HCT116 (cell line): ENCODE results near the gene FOXK1.

Source experiments
- POLR2A ChIP-seq: IDR thresholded peaks from 2 replicates; pipeline ENCODE4 v1.7.0; 2011; ENCODE audit warnings: borderline replicate concordance; ENCODE audit not compliant: insufficient read depth, insufficient read length; ENCODE audit errors: extremely low read depth
- SRF ChIP-seq: IDR thresholded peaks from 2 replicates; pipeline ENCODE4 v1.6.1; 2012; ENCODE audit warnings: low read depth
- YY1 ChIP-seq: IDR thresholded peaks from 2 replicates; pipeline ENCODE4 v1.6.1; 2011; ENCODE audit warnings: low read length, low read depth, moderate library complexity, mild to moderate bottlenecking; ENCODE audit not compliant: insufficient replicate concordance; ENCODE audit errors: extremely low read depth
- TF ChIP-seq, protein P1 (sequence below), 3 experiments: fragments of 200-600 bp in 1 of 3; sonication (generic) in 1 of 3; IDR thresholded peaks in 2 of 3; conservative IDR thresholded peaks in 1 of 3; 2 replicates each; pipeline ENCODE4 v1.5.1; 2012 to 2017; ENCODE audit warnings: low read depth in 2 of 3, low read length in 2 of 3, antibody characterized with exemption in 1 of 3, borderline replicate concordance in 1 of 3, control low read depth in 1 of 3, mild to moderate bottlenecking in 1 of 3, mixed read lengths in 1 of 3, mixed run types in 1 of 3, moderate library complexity in 1 of 3; ENCODE audit not compliant: insufficient read depth in 1 of 3

DNA sequence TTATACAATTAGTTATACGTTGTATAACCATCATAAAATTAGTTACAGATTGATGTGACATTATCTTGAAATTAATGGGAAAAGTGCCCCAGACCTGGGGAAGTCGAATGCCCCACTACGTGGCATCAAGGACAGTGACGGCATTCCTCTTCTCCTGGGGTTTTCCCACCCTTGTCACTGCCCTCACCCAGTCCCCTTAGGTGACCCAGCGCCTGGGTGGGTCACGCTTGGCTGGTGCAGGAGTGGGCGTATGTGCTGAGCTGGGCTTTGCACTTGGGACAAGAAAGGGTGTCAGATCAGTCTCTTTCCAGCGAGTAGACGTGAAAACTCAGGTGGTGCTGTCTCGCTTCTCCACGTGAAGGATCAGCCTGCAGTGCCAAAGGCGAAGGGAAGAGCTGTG, 7.6 kb downstream of the FOXK1 start:
- TF ChIP-seq SRF (no peak), POLR2A (no peak), YY1 (no peak)
- TF ChIP-seq, protein P1, sequence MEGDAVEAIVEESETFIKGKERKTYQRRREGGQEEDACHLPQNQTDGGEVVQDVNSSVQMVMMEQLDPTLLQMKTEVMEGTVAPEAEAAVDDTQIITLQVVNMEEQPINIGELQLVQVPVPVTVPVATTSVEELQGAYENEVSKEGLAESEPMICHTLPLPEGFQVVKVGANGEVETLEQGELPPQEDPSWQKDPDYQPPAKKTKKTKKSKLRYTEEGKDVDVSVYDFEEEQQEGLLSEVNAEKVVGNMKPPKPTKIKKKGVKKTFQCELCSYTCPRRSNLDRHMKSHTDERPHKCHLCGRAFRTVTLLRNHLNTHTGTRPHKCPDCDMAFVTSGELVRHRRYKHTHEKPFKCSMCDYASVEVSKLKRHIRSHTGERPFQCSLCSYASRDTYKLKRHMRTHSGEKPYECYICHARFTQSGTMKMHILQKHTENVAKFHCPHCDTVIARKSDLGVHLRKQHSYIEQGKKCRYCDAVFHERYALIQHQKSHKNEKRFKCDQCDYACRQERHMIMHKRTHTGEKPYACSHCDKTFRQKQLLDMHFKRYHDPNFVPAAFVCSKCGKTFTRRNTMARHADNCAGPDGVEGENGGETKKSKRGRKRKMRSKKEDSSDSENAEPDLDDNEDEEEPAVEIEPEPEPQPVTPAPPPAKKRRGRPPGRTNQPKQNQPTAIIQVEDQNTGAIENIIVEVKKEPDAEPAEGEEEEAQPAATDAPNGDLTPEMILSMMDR (IDR thresholded peaks at IDR 0.05 in 2 of 3, conservative IDR thresholded peaks at IDR 0.05 in 1 of 3; ENCODE audit: borderline replicate concordance in 1 of 3, insufficient read depth in 1 of 3, low read depth in 2 of 3, low read length in 2 of 3), result no peak
